Gastroesophageal sphincter (tissue), 3 donors: ENCODE data around the gene ZFX.

Experiments
- POLR2A ChIP-seq, 2 donors: fragments of 450-650 bp; IDR thresholded peaks; one replicate each; pipeline ENCODE4 v1.6.1; 2017; ENCODE audit warnings: antibody characterized with exemption in 2 of 2, mild to moderate bottlenecking in 2 of 2, moderate library complexity in 1 of 2
- POLR2AphosphoS5 ChIP-seq: sonication (generic); formaldehyde crosslinking; IDR thresholded peaks from one replicate; pipeline ENCODE4 v1.6.1; 2017; ENCODE audit warnings: antibody characterized with exemption
- TF ChIP-seq, protein P1 (sequence below), 4 experiments: fragments of 200-600 bp in 2 of 4; fragments of 450-650 bp in 2 of 4; sonication (generic) in 1 of 4; IDR thresholded peaks; one replicate each; pipeline ENCODE4 v1.5.1; 2017 to 2019; ENCODE audit warnings: antibody characterized with exemption in 4 of 4, mild to moderate bottlenecking in 2 of 4, moderate library complexity in 2 of 4

DNA sequence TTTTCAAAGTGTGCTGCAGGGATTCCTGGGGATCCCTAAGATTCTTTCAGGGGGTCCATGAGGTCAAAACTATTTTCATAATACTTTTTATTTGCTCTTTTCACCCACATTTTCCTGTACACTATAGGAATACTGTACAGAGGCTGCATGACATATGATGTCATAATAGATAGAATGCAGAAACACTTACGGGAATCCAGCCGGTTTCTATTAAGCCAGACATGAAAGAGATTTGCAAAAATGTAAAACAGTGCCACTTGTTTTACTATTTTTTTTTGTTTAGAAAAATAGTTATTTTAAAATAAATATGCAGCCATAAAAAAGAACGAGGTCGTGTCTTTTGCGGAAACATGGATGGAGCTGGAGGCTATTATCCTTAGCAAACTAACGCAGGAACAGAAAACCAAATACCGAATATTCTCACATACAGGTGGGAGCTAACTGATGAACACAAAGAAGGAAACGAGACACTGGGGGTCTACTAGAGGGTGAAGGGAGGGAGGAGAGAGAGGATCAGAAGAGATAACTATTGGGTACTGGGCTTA, 5.0 kb downstream of the ZFX start:
- TF ChIP-seq POLR2A (IDR thresholded peaks at IDR 0.05) (no peak), POLR2AphosphoS5 (no peak)
- TF ChIP-seq, protein P1, sequence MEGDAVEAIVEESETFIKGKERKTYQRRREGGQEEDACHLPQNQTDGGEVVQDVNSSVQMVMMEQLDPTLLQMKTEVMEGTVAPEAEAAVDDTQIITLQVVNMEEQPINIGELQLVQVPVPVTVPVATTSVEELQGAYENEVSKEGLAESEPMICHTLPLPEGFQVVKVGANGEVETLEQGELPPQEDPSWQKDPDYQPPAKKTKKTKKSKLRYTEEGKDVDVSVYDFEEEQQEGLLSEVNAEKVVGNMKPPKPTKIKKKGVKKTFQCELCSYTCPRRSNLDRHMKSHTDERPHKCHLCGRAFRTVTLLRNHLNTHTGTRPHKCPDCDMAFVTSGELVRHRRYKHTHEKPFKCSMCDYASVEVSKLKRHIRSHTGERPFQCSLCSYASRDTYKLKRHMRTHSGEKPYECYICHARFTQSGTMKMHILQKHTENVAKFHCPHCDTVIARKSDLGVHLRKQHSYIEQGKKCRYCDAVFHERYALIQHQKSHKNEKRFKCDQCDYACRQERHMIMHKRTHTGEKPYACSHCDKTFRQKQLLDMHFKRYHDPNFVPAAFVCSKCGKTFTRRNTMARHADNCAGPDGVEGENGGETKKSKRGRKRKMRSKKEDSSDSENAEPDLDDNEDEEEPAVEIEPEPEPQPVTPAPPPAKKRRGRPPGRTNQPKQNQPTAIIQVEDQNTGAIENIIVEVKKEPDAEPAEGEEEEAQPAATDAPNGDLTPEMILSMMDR (IDR thresholded peaks at IDR 0.05): no peak
